ENCODE data around the gene ECM2.
"Not testable (repeated sequence)": the region's sequence is repeated elsewhere in the genome, so short reads cannot be mapped to it uniquely, and the experiment has no call there.

The ECM2 gene

DNA sequence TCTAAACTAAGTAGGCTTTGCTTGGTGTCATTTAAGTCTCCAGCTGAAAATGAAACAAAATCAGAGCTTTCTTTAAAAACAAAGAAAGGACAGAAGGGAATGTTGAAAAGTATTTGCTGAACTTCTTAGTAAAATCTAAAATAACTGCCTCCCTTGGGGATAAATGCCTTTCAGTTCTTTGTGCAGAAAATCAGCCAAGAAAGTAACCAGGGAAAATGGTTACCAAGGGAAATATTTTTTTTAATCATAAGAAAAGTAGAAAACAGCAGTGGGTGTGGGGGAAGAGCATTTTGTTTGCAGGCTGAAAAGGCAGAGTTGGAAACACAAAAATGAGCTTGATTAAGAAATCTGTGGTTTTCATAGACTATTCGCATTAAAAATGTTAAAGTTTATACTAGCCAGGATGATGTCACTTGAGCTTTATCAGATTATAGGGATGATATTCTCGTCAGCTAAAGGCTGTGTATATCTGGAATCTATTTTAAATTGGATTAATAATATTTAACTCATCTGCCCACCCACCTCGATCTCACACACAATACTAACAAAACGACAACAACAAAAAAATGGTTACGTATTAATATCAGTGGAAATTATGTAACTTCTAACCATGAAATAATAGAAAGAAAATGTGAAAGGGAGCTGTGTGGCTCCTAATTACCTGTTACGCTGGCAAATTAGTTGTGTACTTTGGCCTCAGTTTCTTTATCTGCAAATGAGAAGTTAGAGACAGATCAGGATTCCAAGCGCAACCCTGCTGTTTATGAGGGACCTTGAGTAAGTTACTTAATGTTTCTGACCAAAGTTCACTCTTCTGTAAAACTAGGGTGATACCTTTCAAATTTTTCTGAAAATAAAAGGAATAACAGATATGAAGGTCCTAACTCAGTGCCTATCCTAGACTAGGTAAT is at the start of gene ECM2:
Gene ECM2 (minus strand): TSS at position 51 of the 911 bp plus-strand sequence. CDS start 13,124 bp downstream, outside the sequence.
- intact Hi-C loops (cut with DNase I) = no loop called here
- no peak for DNase-seq

DNA sequence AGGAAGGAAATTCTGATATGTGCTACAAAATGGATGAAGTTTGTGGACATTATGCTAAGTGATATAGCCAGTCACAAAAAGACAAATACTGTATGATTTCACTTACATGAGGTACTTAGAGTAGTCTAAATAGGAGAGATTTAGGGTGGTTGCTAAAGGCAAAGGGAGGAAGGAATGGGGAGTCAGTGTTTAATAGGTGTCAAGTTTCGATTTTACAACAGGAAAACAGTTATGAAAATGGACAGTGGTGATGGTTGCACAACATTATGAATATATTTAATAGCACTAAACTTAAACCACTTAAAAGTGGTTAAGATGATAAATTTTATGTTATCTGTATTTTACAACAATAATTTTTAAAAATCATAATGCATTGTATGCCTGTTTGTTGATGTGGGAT is 40.4 kb upstream of the ECM2 start:
- intact Hi-C loops (cut with DNase I) = no loop called here
- DNase-seq = no peak

- DNase-seq; intact Hi-C loops (cut with DNase I): not testable (repeated sequence)
Observed at GRCh38 chr9:92573612-92574011, 37.8 kb upstream of the ECM2 start.

DNA sequence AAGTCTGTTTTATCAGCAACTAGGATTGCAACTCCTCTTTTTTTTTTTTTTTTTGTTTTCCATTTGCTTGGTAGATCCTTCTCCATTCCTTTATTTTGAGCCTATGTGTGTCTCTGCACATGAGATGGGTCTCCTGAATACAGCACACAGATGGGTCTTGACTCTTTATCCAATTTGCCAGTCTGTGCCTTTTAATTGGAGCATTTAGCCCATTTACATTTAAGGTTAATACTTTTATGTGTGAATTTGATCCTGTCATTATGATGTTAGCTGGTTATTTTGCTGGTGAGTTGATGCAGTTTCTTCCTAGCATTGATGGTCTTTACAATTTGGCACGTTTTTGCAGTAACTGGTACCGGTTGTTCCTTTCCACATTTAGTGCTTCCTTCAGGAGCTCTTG is 36.1 kb upstream of the ECM2 start:
- intact Hi-C loops (cut with DNase I); DNase-seq: not testable (repeated sequence)

GRCh38 chr9:92564982-92565381 is 29.2 kb upstream of the ECM2 start:
- intact Hi-C loops (cut with DNase I) = no loop called here
- no peak for DNase-seq

GRCh38 chr9:92564504-92564903 is 28.7 kb upstream of the ECM2 start:
- no peak for DNase-seq
- intact Hi-C loops (cut with DNase I) = no loop called here

GRCh38 chr9:92563116-92564100 is 27.6 kb upstream of the ECM2 start:
- no peak for DNase-seq
- intact Hi-C loops (cut with DNase I) = no loop called here

DNA sequence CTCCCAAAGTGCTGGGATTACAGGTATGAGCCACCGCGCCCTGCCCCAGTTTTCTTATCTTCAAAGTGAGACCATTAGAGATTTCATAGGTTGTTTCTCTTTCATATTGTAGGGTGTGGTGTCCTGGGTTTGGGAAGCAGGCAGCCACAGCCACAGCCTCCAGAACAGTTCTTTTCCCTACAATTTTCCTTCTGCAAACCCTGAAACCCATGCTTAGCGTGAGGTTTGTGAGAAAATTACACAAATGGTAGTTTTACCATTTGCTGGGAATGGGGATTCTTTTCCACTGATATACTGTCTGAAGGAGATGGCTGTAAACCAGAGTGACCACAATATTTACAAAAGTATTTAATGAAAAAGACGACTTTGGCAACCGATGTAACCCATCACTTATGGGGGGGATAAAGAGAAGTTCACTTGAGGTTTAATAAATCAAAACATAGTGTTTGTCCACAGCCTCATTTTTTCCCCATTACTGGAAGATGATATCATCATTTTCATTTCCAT is 26.7 kb upstream of the ECM2 start:
- intact Hi-C loops (cut with DNase I) = no loop called here
- no peak for DNase-seq

- DNase-seq = no peak
- intact Hi-C loops (cut with DNase I) = no loop called here
Observed at GRCh38 chr9:92561374-92562330, 25.9 kb upstream of the ECM2 start.

DNA sequence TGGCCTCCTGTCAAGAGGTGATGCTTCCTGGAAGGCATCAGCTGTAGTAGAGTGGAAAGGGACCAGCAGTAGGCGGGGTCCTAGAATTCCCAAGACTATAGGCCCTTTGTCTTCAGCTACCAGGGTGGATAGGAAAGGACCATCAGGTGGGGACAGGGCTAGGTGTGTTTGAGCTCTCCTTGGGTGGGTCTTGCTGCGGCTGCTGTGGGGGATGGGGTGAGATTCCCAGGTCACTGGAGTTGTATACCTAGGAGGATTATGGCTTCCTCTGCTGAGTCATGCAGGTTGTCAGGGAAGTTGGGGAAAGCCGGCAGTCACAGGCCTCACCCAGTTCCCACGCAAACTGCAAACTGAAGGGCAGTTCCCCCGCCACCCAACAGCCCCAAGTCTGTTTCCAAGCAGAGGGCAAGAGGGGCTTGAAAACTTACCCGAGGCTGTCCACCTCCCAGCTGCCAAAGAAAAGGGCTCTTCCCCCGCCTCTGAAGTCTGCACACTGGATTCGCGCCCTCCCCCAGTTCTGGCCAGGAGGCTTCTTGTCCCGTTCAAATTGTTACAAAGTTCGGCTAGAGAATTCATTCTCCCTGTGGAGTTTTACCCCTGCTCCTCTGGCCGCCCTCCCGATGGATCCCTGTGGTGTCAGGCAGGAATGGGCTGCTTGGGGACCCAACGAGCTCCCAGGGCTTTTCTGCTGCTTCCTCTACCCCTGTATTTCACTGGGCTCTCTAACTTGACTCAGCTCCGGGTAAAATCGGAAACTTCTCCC is 23.0 kb upstream of the ECM2 start:
- no peak for DNase-seq
- intact Hi-C loops (cut with DNase I) = no loop called here

- intact Hi-C loops (cut with DNase I) = no loop called here
- DNase-seq = no peak
Observed at GRCh38 chr9:92550765-92551164, 15.0 kb upstream of the ECM2 start.

GRCh38 chr9:92547356-92547755 is 11.6 kb upstream of the ECM2 start:
- intact Hi-C loops (cut with DNase I) = no loop called here
- no peak for DNase-seq

GRCh38 chr9:92545002-92545510 is 9.3 kb upstream of the ECM2 start:
- intact Hi-C loops (cut with DNase I) = no loop called here
- no peak for DNase-seq

DNA sequence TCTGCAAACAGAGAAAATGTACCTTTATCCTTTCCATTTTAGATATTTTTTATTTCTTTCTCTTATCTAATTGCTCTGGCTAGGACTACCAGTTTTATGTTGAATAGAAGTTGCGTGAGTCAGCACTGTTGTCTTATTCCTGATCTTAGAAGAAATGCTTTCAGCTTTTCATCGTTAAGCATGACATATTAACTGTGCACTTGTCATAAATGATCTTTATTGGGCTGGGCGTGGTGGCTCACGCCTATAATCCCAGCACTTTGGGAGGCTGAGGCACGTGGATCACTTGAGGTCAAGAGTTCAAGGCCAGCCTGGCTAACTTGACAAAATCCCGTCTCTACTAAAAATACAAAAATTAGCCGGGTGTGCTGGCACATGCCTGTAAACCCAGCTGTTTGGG is 8.2 kb upstream of the ECM2 start:
- intact Hi-C loops (cut with DNase I) = no loop called here
- no peak for DNase-seq

GRCh38 chr9:92538541-92538940 is 2.8 kb upstream of the ECM2 start:
- no peak for DNase-seq
- intact Hi-C loops (cut with DNase I) = no loop called here

GRCh38 chr9:92534674-92535073 is 1.1 kb downstream of the ECM2 start:
- intact Hi-C loops (cut with DNase I) = no loop called here
- no peak for DNase-seq

GRCh38 chr9:92534204-92534603 is 1.6 kb downstream of the ECM2 start:
- intact Hi-C loops (cut with DNase I) = no loop called here

DNA sequence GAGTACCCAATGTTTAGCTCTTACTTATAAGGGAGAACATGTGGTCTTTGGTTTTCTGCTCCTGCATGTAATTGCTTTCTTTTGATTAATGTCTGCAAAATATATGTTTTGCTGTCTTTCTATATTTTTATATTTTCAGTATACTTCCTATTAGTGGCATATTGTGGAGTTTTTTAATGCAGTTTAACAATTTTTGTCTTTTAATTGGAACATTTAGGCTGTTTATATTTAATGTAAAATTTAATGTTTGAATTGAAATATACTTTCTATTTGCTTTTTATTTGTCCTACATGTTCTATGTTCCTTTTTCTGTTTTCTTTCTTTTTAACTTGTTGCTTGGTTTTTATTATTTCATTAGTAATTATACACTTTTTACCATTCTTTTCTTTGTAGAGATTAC is 4.9 kb downstream of the ECM2 start:
- no peak for DNase-seq
- intact Hi-C loops (cut with DNase I) = no loop called here

More at GRCh38 chr9:92534204-92534603, 1.6 kb downstream of the ECM2 start:
- no peak for DNase-seq
